Activated T-helper 1 cell treated with anti-CD3 and anti-CD28 coated beads, Interleukin-12 subunit alpha, Interleukin-12 subunit beta, Interleukin-2, Interleukin-4 antibody, amounts not matched to agents 30 ng/mL and 10 ng/mL and 1 ng/mL, durations not matched to agents 14 hours and 24 hours and 36 hours (primary cell): Measurements from ENCODE around the gene CHAC2. TPM values are rescaled to one million over a fixed set of nuclear protein-coding genes. Genes with fewer than 3 reads are reported as not detected.
"Not testable (repeated sequence)": the region's sequence is repeated elsewhere in the genome, so short reads cannot be mapped to it uniquely, and the experiment has no call there.

ENCODE experiments used
- DNase-seq: peaks from one replicate; pipeline ENCODE4 v3.0.0; 2021; ENCODE audit warnings: low spot score
- H3K27ac Mint-ChIP-seq: one replicate; pipeline ENCODE4 v1.8.0; 2021; ENCODE audit warnings: mild to moderate bottlenecking, mixed read lengths
- H3K27me3 Mint-ChIP-seq: one replicate; pipeline ENCODE4 v1.8.0; 2022; ENCODE audit warnings: mild to moderate bottlenecking, moderate library complexity, mixed read lengths; ENCODE audit not compliant: insufficient read depth
- H3K36me3 Mint-ChIP-seq: one replicate; pipeline ENCODE4 v1.8.0; 2021; ENCODE audit warnings: low read depth, mixed read lengths
- H3K4me1 Mint-ChIP-seq: one replicate; pipeline ENCODE4 v1.8.0; 2021; ENCODE audit warnings: low read depth, mixed read lengths
- H3K4me3 Mint-ChIP-seq: one replicate; pipeline ENCODE4 v1.8.0; 2021; ENCODE audit warnings: mild to moderate bottlenecking, moderate library complexity, mixed read lengths
- H3K9me3 Mint-ChIP-seq: one replicate; pipeline ENCODE4 v1.8.0; 2021; ENCODE audit warnings: mixed read lengths
- intact Hi-C: fragments of 100-400 bp; cut with micrococcal nuclease; formaldehyde crosslinking; loops from one replicate; pipeline ENCODE4 v1.15.1; 2024
- total RNA-seq: library from RNA; stranded (reverse); gene quantifications from 2 replicates; pipeline ENCODE4 v1.2.3, GENCODE V29; 2022

Gene CHAC2
- total RNA-seq: 24.1 and 25.6 TPM in 2 replicates

- Mint-ChIP-seq H3K4me3 (peak within 1 kb of the TSS; percentile 96), H3K27me3 (no peaks in the 10 kb centered on the region), H3K9me3 (no peaks in the 10 kb centered on the region), H3K27ac (peak within 1 kb of the TSS; percentile 97), H3K36me3 (peaks cover 23% of the 10 kb centered on the region), H3K4me1 (peaks cover 38% of the 10 kb centered on the region)
- DNase-seq: peak; percentile 82
- intact Hi-C loops: loop anchor here (1.0 to 5.0 kb wide), 6 partner anchors 16 to 1850 kb away; partner anchors contain the start of genes ACYP2, EML6, ERLEC1 and PPP4R3B
Observed at GRCh38 chr2:53767405-53768241, at the start of gene CHAC2. Gene CHAC2, plus strand, starts transcription at chr2:53767804. Its CDS starts 83 bp downstream, at chr2:53767887.

- intact Hi-C loops, H3K4me3 Mint-ChIP-seq, H3K27ac Mint-ChIP-seq, H3K27me3 Mint-ChIP-seq, H3K9me3 Mint-ChIP-seq, DNase-seq: not testable (repeated sequence)
- Mint-ChIP-seq H3K36me3 (peaks cover 11% of the 10 kb centered on the region), H3K4me1 (peaks cover 13% of the 10 kb centered on the region)
Observed at GRCh38 chr2:53720944-53721343, 46.7 kb upstream of the CHAC2 start.

GRCh38 chr2:53724536-53724935 lies 43.1 kb upstream of the CHAC2 start:
- peaks cover 7% of the 10 kb centered on the region for H3K9me3 Mint-ChIP-seq
- H3K27me3 Mint-ChIP-seq: no peaks in the 10 kb centered on the region
- no peak for DNase-seq
- H3K4me1 Mint-ChIP-seq: peaks cover 13% of the 10 kb centered on the region
- peaks cover 10% of the 10 kb centered on the region for H3K36me3 Mint-ChIP-seq
- intact Hi-C loops: no loop called here
- peak overlapping the region; percentile 8 for H3K27ac Mint-ChIP-seq
- H3K4me3 Mint-ChIP-seq: no peak overlapping the region

- Mint-ChIP-seq H3K27ac (no peak overlapping the region), H3K9me3 (peaks cover 7% of the 10 kb centered on the region), H3K27me3 (no peaks in the 10 kb centered on the region), H3K4me3 (no peak overlapping the region), H3K36me3 (peaks cover 8% of the 10 kb centered on the region), H3K4me1 (peaks cover 13% of the 10 kb centered on the region)
- intact Hi-C loops: no loop called here
- no peak for DNase-seq
Observed at GRCh38 chr2:53725662-53726061, 41.9 kb upstream of the CHAC2 start.

- intact Hi-C loops: no loop called here
- H3K27ac Mint-ChIP-seq: no peak overlapping the region
- H3K36me3 Mint-ChIP-seq: peaks cover 8% of the 10 kb centered on the region
- no peaks in the 10 kb centered on the region for H3K27me3 Mint-ChIP-seq
- H3K9me3 Mint-ChIP-seq: peaks cover 7% of the 10 kb centered on the region
- H3K4me3 Mint-ChIP-seq: no peak overlapping the region
- no peak for DNase-seq
- peaks cover 8% of the 10 kb centered on the region for H3K4me1 Mint-ChIP-seq
Observed at GRCh38 chr2:53727921-53728320, 39.7 kb upstream of the CHAC2 start.

GRCh38 chr2:53729143-53729762 lies 38.4 kb upstream of the CHAC2 start:
- Mint-ChIP-seq H3K4me1 (peaks cover 8% of the 10 kb centered on the region), H3K27me3 (no peaks in the 10 kb centered on the region), H3K27ac (no peak overlapping the region), H3K4me3 (no peak overlapping the region), H3K9me3 (peaks cover 7% of the 10 kb centered on the region), H3K36me3 (peaks cover 9% of the 10 kb centered on the region)
- no peak for DNase-seq
- intact Hi-C loops: no loop called here

GRCh38 chr2:53737091-53737490 lies 30.5 kb upstream of the CHAC2 start:
- Mint-ChIP-seq H3K27me3 (no peaks in the 10 kb centered on the region), H3K27ac (no peak overlapping the region), H3K4me3 (no peak overlapping the region), H3K4me1 (peaks cover 2% of the 10 kb centered on the region), H3K36me3 (peaks cover 9% of the 10 kb centered on the region), H3K9me3 (no peaks in the 10 kb centered on the region)
- DNase-seq: no peak
- intact Hi-C loops: no loop called here

GRCh38 chr2:53739032-53739431 lies 28.6 kb upstream of the CHAC2 start:
- no peak for DNase-seq
- intact Hi-C loops: no loop called here
- H3K36me3 Mint-ChIP-seq: peaks cover 13% of the 10 kb centered on the region
- H3K4me1 Mint-ChIP-seq: peaks cover 9% of the 10 kb centered on the region
- H3K9me3 Mint-ChIP-seq: no peaks in the 10 kb centered on the region
- no peak overlapping the region for H3K4me3 Mint-ChIP-seq
- H3K27ac Mint-ChIP-seq: no peak overlapping the region
- no peaks in the 10 kb centered on the region for H3K27me3 Mint-ChIP-seq

GRCh38 chr2:53740170-53740569 lies 27.4 kb upstream of the CHAC2 start:
- peaks cover 9% of the 10 kb centered on the region for H3K4me1 Mint-ChIP-seq
- peaks cover 11% of the 10 kb centered on the region for H3K36me3 Mint-ChIP-seq
- intact Hi-C loops: no loop called here

GRCh38 chr2:53744395-53745065 lies 23.1 kb upstream of the CHAC2 start:
- DNase-seq: no peak
- Mint-ChIP-seq H3K36me3 (peaks cover 29% of the 10 kb centered on the region), H3K27ac (no peak overlapping the region), H3K4me3 (no peak overlapping the region), H3K27me3 (no peaks in the 10 kb centered on the region), H3K4me1 (peaks cover 9% of the 10 kb centered on the region), H3K9me3 (no peaks in the 10 kb centered on the region)
- intact Hi-C loops: no loop called here

More at GRCh38 chr2:53740170-53740569, 27.4 kb upstream of the CHAC2 start:
- H3K27ac Mint-ChIP-seq: no peak overlapping the region
- no peaks in the 10 kb centered on the region for H3K27me3 Mint-ChIP-seq
- no peaks in the 10 kb centered on the region for H3K9me3 Mint-ChIP-seq
- no peak for DNase-seq
- no peak overlapping the region for H3K4me3 Mint-ChIP-seq

- DNase-seq: no peak
- Mint-ChIP-seq H3K4me3 (no peak overlapping the region), H3K36me3 (peaks cover 27% of the 10 kb centered on the region), H3K27ac (no peak overlapping the region), H3K4me1 (peaks cover 26% of the 10 kb centered on the region), H3K9me3 (no peaks in the 10 kb centered on the region), H3K27me3 (no peaks in the 10 kb centered on the region)
- intact Hi-C loops: no loop called here
Observed at GRCh38 chr2:53750041-53750768, 17.4 kb upstream of the CHAC2 start.

- H3K27ac Mint-ChIP-seq: peak overlapping the region; percentile 20
Observed at GRCh38 chr2:53751728-53752127, 15.9 kb upstream of the CHAC2 start.

More at GRCh38 chr2:53751728-53752127, 15.9 kb upstream of the CHAC2 start:
- peaks cover 24% of the 10 kb centered on the region for H3K36me3 Mint-ChIP-seq
- no peaks in the 10 kb centered on the region for H3K27me3 Mint-ChIP-seq
- intact Hi-C loops: loop anchor here (1.0 kb wide), 2 partner anchors 16 to 35 kb away; partner anchors contain the start of genes ASB3 and CHAC2
- H3K4me1 Mint-ChIP-seq: peaks cover 26% of the 10 kb centered on the region
- no peak overlapping the region for H3K4me3 Mint-ChIP-seq
- H3K9me3 Mint-ChIP-seq: no peaks in the 10 kb centered on the region
- DNase-seq: no peak
